B cell (primary cell): Measurements from ENCODE around the gene FRRS1. TPM values are rescaled to one million over a fixed set of nuclear protein-coding genes. Genes with fewer than 3 reads are reported as not detected.

ENCODE experiments used
- ATAC-seq: fragments of 200-7000 bp; cut with Tn5 transposase; one replicate; pipeline ENCODE4 v1.10.0; 2021; ENCODE audit warnings: low read depth, mild to moderate bottlenecking, moderate number of reproducible peaks, moderate library complexity
- CTCF ChIA-PET: fragments of 350-600 bp; sonication (Branson Sonifier 250); formaldehyde crosslinking; loops from one replicate; lab custom pipeline; 2021; ENCODE audit warnings: antibody characterized with exemption, inconsistent platforms; lab: Charles Lee
- POLR2A ChIA-PET: fragments of 350-600 bp; sonication (Branson Sonifier 250); formaldehyde crosslinking; loops from one replicate; lab custom pipeline; 2021; ENCODE audit warnings: antibody characterized with exemption; lab: Charles Lee
- DNase-seq: peaks from one replicate; pipeline ENCODE4 v3.0.0; 2013
- H2AFZ ChIP-seq: 2 replicates; pipeline ENCODE4 v1.6.1; 2012; ENCODE audit warnings: mild to moderate bottlenecking, low read depth, low read length; ENCODE audit not compliant: insufficient read depth, poor library complexity, severe bottlenecking
- H3K27ac ChIP-seq, 2 donors: 1 replicate in 1 of 2; 2 replicates in 1 of 2; pipeline ENCODE4 v1.5.1; 2012 to 2013; ENCODE audit warnings: low read length in 2 of 2, mild to moderate bottlenecking in 2 of 2, moderate library complexity in 1 of 2
- H3K27me3 ChIP-seq, 4 experiments: fragments of 200-600 bp in 1 of 4; sonication (generic) in 1 of 4; replicated peaks in 1 of 4; 1 replicate in 2 of 4; 2 replicates in 2 of 4; pipeline versions ENCODE4 v1.6.1 to v1.7.0; 2013 to 2016; ENCODE audit warnings: low read length in 3 of 4, mild to moderate bottlenecking in 2 of 4, mixed read lengths in 1 of 4, moderate library complexity in 1 of 4; ENCODE audit not compliant: insufficient read depth in 4 of 4, control insufficient read depth in 3 of 4; ENCODE audit errors: control extremely low read depth in 1 of 4
- H3K36me3 ChIP-seq, 2 experiments: replicated peaks in 1 of 2; 1 replicate in 1 of 2; 2 replicates in 1 of 2; pipeline versions ENCODE4 v1.6.1 to v1.7.1; 2013; ENCODE audit warnings: low read length in 1 of 2; ENCODE audit not compliant: insufficient read depth in 2 of 2, control insufficient read depth in 1 of 2; ENCODE audit errors: control extremely low read depth in 1 of 2, extremely low read depth in 1 of 2
- H3K4me1 ChIP-seq, 2 donors: fragments of 200-600 bp in 1 of 2; sonication (generic) in 1 of 2; 1 replicate in 1 of 2; 2 replicates in 1 of 2; pipeline versions ENCODE4 v1.5.1 to v1.6.1; 2013 to 2017; ENCODE audit warnings: low read length in 2 of 2; ENCODE audit not compliant: control insufficient read depth in 2 of 2, insufficient read depth in 2 of 2
- H3K4me2 ChIP-seq: replicated peaks from 2 replicates; pipeline ENCODE3; 2012; ENCODE audit warnings: mild to moderate bottlenecking, low read depth, low read length; ENCODE audit not compliant: poor library complexity, severe bottlenecking
- H3K4me3 ChIP-seq, 5 experiments: fragments of 200-600 bp in 1 of 5; sonication (generic) in 1 of 5; 1 replicate in 3 of 5; 2 replicates in 2 of 5; pipeline versions ENCODE4 v1.5.1 to v1.7.0; 2011 to 2016; ENCODE audit warnings: low read length in 4 of 5, mild to moderate bottlenecking in 4 of 5, low read depth in 2 of 5, control low read depth in 1 of 5, moderate library complexity in 1 of 5; ENCODE audit not compliant: insufficient read depth in 1 of 5; ENCODE audit errors: control extremely low read depth in 1 of 5, extremely low read depth in 1 of 5
- H3K79me2 ChIP-seq: fragments of 200-600 bp; sonication (generic); one replicate; pipeline ENCODE4 v1.6.0; 2016; ENCODE audit warnings: low read length; ENCODE audit not compliant: control insufficient read depth, insufficient read depth
- H3K9ac ChIP-seq: fragments of 200-600 bp; sonication (generic); 2 replicates; pipeline ENCODE4 v1.6.1; 2017; ENCODE audit warnings: mild to moderate bottlenecking, low read length, moderate library complexity
- H3K9me3 ChIP-seq, 3 donors: one replicate each; pipeline versions ENCODE4 v1.6.1 to v1.7.1; 2013; ENCODE audit warnings: low read length in 2 of 3; ENCODE audit not compliant: control insufficient read depth in 2 of 3, insufficient read depth in 1 of 3; ENCODE audit errors: control extremely low read depth in 1 of 3
- H4K20me1 ChIP-seq: 2 replicates; pipeline ENCODE4 v1.6.0; 2012; ENCODE audit warnings: mild to moderate bottlenecking, low read length; ENCODE audit not compliant: insufficient read depth, control insufficient read depth, poor library complexity, severe bottlenecking
- H3K27ac Mint-ChIP-seq: one replicate; pipeline ENCODE4 v1.8.0; 2021; ENCODE audit warnings: mixed read lengths
- H3K27me3 Mint-ChIP-seq: one replicate; pipeline ENCODE4 v1.8.0; 2021; ENCODE audit warnings: mixed read lengths
- H3K4me1 Mint-ChIP-seq: one replicate; pipeline ENCODE4 v1.8.0; 2021; ENCODE audit warnings: mixed read lengths
- H3K4me3 Mint-ChIP-seq: one replicate; pipeline ENCODE4 v1.8.0; 2021; ENCODE audit warnings: mixed read lengths
- H3K9me3 Mint-ChIP-seq: one replicate; pipeline ENCODE4 v1.8.0; 2022; ENCODE audit warnings: mixed read lengths; ENCODE audit not compliant: insufficient read depth
- EZH2 ChIP-seq: IDR thresholded peaks from 2 replicates; pipeline ENCODE4 v1.6.1; 2012; ENCODE audit warnings: borderline replicate concordance, low read depth, mild to moderate bottlenecking, moderate library complexity, low read length; ENCODE audit not compliant: insufficient read depth, poor library complexity, severe bottlenecking
- WGBS: methylation state at CpG from one replicate; pipeline ENCODE4 v1.1.5; 2013; ENCODE audit warnings: missing lambda C conversion rate; ENCODE audit not compliant: insufficient coverage; 5-methylcytosine and 5-hydroxymethylcytosine counted together
- intact Hi-C: fragments of 100-400 bp; cut with micrococcal nuclease; formaldehyde crosslinking; loops from one replicate; pipeline ENCODE4 v1.10.0; 2022
- polyA plus RNA-seq: library from polyadenylated mRNA; depleted of rRNA; stranded (reverse); fragments of >200 nt; gene quantifications from 2 replicates; pipeline ENCODE4 v1.2.3, GENCODE V29; 2012
- total RNA-seq, 2 donors: library from RNA; stranded (reverse); fragments of 120-200 nt in 1 of 2; gene quantifications; 1 replicate in 1 of 2; 2 replicates in 1 of 2; pipeline versions ENCODE4 v1.2.3 to v1.2.4, GENCODE V29; 2013 to 2022
- TF ChIP-seq, protein P1 (sequence below): fragments of 200-600 bp; IDR thresholded peaks from one replicate; pipeline ENCODE4 v1.8.0; 2022; ENCODE audit warnings: antibody characterized with exemption, mild to moderate bottlenecking

The FRRS1 gene
- total and polyA plus RNA-seq, 2 donors (not counting 1 experiment from before 2014, with no cell fraction given): 0.73 to 0.96 TPM

DNA sequence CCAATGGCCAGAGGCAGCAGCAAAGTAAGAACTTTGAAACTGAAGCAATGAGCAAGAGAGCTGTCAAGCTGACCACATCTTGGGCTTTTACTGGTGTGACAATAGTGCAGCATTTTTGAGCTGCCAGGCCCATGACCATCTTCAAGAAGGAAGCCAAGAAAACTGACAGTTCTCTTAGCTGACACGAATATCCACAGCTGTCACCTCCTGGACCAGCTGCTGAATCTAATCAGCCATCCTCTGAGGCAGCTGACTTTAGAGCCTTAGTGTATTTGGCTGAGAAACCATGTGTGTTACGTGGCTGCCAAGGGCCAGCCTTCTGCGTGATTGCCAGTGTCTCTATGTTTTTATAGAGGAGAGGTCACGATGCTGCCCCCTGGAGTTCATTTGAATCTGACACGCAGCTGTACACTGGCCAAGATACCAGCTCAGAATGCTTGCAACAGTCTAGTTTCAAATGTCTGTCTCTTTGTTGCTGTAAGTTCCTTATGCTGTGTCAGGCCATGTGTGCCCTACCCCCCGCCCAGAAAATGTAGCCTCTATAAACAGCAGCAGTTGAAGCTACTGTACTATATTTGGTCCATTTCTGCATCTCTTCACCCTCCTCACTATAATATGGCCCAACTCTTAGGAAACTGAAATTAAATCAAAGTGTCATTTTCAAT lies 80.8 kb downstream of the FRRS1 start:
- no peak overlapping the region for H3K9ac ChIP-seq
- CTCF ChIA-PET: interaction anchor here (0.9 to 2.4 kb wide), 7 partner anchors 9 to 504 kb away, joined by 3 to 14 read pairs (median 6); no protein-coding TSS in a partner anchor
- H3K9me3 ChIP-seq: no peaks in the 10 kb centered on the region
- H3K4me3 ChIP-seq: no peak overlapping the region
- POLR2A ChIA-PET: no interaction called here
- H3K79me2 ChIP-seq: no peaks in the 10 kb centered on the region
- H2AFZ ChIP-seq: no peak overlapping the region
- H3K9me3 Mint-ChIP-seq: no peaks in the 10 kb centered on the region
- ATAC-seq (peak; percentile 45), DNase-seq (peak; percentile 31)
- no peak for TF ChIP-seq EZH2
- TF ChIP-seq, protein P1, sequence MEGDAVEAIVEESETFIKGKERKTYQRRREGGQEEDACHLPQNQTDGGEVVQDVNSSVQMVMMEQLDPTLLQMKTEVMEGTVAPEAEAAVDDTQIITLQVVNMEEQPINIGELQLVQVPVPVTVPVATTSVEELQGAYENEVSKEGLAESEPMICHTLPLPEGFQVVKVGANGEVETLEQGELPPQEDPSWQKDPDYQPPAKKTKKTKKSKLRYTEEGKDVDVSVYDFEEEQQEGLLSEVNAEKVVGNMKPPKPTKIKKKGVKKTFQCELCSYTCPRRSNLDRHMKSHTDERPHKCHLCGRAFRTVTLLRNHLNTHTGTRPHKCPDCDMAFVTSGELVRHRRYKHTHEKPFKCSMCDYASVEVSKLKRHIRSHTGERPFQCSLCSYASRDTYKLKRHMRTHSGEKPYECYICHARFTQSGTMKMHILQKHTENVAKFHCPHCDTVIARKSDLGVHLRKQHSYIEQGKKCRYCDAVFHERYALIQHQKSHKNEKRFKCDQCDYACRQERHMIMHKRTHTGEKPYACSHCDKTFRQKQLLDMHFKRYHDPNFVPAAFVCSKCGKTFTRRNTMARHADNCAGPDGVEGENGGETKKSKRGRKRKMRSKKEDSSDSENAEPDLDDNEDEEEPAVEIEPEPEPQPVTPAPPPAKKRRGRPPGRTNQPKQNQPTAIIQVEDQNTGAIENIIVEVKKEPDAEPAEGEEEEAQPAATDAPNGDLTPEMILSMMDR: peak; percentile 55
- peaks cover 4% of the 10 kb centered on the region for H3K27me3 Mint-ChIP-seq
- no peak overlapping the region for H3K27ac ChIP-seq
- H3K4me3 Mint-ChIP-seq: no peak overlapping the region
- no peaks in the 10 kb centered on the region for H3K4me1 Mint-ChIP-seq
- no peaks in the 10 kb centered on the region for H3K27me3 ChIP-seq
- intact Hi-C loops: loop anchor here (5.0 kb wide), 1 partner anchor 893 kb away; no protein-coding TSS in a partner anchor
- no peak overlapping the region for H3K27ac Mint-ChIP-seq
- H3K4me1 ChIP-seq: no peaks in the 10 kb centered on the region
- WGBS: 62% methylated on average over 5 of the region's 6 CpGs
- no peak overlapping the region for H3K4me2 ChIP-seq
- H3K36me3 ChIP-seq: no peaks in the 10 kb centered on the region
- H4K20me1 ChIP-seq: no peaks in the 10 kb centered on the region

DNA sequence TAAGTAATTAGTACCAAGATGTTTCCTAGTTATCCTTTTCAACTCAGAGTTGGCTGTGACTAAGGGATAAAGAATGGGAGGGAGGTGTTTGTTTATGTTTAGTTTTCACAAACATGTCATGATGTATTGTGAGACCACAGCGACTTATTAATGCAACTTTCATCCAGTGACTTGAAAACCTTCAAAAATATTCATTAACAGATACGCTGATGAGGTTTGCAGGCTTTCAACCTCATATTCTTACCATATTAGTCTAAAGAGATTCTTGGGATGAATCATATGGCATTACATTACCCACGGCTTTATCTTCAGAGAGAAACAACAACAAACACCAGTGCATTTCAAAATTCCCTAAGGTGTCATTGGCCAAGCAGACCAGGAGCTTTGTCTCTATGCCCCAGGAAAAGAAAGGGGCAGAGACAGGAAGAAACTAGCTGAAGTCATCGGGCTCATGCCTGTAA lies 84.1 kb downstream of the FRRS1 start:
- Mint-ChIP-seq H3K27me3 (no peaks in the 10 kb centered on the region), H3K9me3 (no peaks in the 10 kb centered on the region), H3K27ac (no peak overlapping the region), H3K4me3 (no peak overlapping the region), H3K4me1 (no peaks in the 10 kb centered on the region)
- Histone ChIP-seq H3K27ac (no peak overlapping the region), H3K9me3 (no peaks in the 10 kb centered on the region), H4K20me1 (no peaks in the 10 kb centered on the region), H3K4me3 (no peak overlapping the region), H3K27me3 (peaks cover 0 to 3% (median 0%) of the 10 kb centered on the region in 4 experiments), H3K9ac (no peak overlapping the region), H3K4me1 (no peaks in the 10 kb centered on the region), H2AFZ (no peak overlapping the region), H3K4me2 (no peak overlapping the region), H3K79me2 (no peaks in the 10 kb centered on the region), H3K36me3 (no peaks in the 10 kb centered on the region)
- CTCF ChIA-PET: no interaction called here
- DNase-seq (no peak), ATAC-seq (no peak)
- intact Hi-C loops: no loop called here
- WGBS: 81% methylated on average over 4 of the region's 4 CpGs
- POLR2A ChIA-PET: no interaction called here
- TF ChIP-seq, protein P1: no peak
- no peak for TF ChIP-seq EZH2
